A673 (cell line): ENCODE measurements around the gene FOXO3. TPM values are rescaled to one million over a fixed set of nuclear protein-coding genes. Genes with fewer than 3 reads are reported as not detected.

ENCODE experiments used
- BruUV-seq: library from RNA; stranded (reverse); fragments of 400-500 nt; replicated peaks from 2 replicates; lab custom pipeline; 2021; lab: Mats Ljungman, UMichigan
- CTCF ChIA-PET: fragments of 300-600 bp; sonication (Branson Sonifier 250); formaldehyde crosslinking; loops from one replicate; lab custom pipeline; 2022; ENCODE audit warnings: antibody characterized with exemption; lab: Charles Lee
- POLR2A ChIA-PET: fragments of 300-600 bp; sonication (Branson Sonifier 250); formaldehyde crosslinking; loops from one replicate; lab custom pipeline; 2022; ENCODE audit warnings: antibody characterized with exemption; ENCODE audit not compliant: low non-redundant PET; lab: Charles Lee
- DNase-seq: peaks from one replicate; pipeline ENCODE4 v3.0.0-alpha.2; 2015; ENCODE audit warnings: low spot score
- H3K27ac ChIP-seq: fragments of 200-600 bp; sonication (generic); 2 replicates; pipeline ENCODE4 v1.5.1; 2016; ENCODE audit warnings: mixed run types, low read depth, mild to moderate bottlenecking, mixed read lengths, antibody characterized with exemption, low read length; ENCODE audit not compliant: poor library complexity, severe bottlenecking
- H3K27me3 ChIP-seq: fragments of 200-600 bp; sonication (generic); replicated peaks from 2 replicates; pipeline ENCODE4 v1.6.1; 2017; ENCODE audit warnings: mixed run types, low read depth, mild to moderate bottlenecking, mixed read lengths, antibody characterized with exemption, low read length; ENCODE audit not compliant: insufficient read depth, poor library complexity
- H3K36me3 ChIP-seq: fragments of 200-600 bp; sonication (generic); 2 replicates; pipeline ENCODE4 v1.6.1; 2016; ENCODE audit warnings: mixed run types, mild to moderate bottlenecking, mixed read lengths, antibody characterized with exemption, low read length; ENCODE audit not compliant: insufficient read depth, poor library complexity, severe bottlenecking
- H3K4me1 ChIP-seq: fragments of 200-600 bp; sonication (generic); 2 replicates; pipeline ENCODE4 v1.6.1; 2017; ENCODE audit warnings: mixed run types, mild to moderate bottlenecking, mixed read lengths, antibody characterized with exemption, low read length; ENCODE audit not compliant: insufficient read depth, poor library complexity, severe bottlenecking
- H3K4me3 ChIP-seq: fragments of 200-600 bp; sonication (generic); 2 replicates; pipeline ENCODE4 v1.5.1; 2016; ENCODE audit warnings: low read depth, mixed run types, mild to moderate bottlenecking, mixed read lengths, low read length; ENCODE audit not compliant: poor library complexity, severe bottlenecking
- H3K9me3 ChIP-seq: fragments of 200-600 bp; sonication (generic); 2 replicates; pipeline ENCODE4 v1.6.1; 2016; ENCODE audit warnings: mixed run types, low read depth, mild to moderate bottlenecking, mixed read lengths, antibody characterized with exemption, low read length; ENCODE audit not compliant: poor library complexity, severe bottlenecking
- CTCF ChIP-seq: fragments of 300-800, 200-600 bp; sonication (generic); conservative IDR thresholded peaks from 2 replicates; pipeline ENCODE4 v1.5.1; 2017; ENCODE audit warnings: low read depth, mild to moderate bottlenecking, antibody characterized with exemption, low read length, moderate library complexity, mixed read lengths
- EZH2 ChIP-seq: fragments of 200-600 bp; sonication (generic); IDR thresholded peaks from 2 replicates; pipeline ENCODE4 v1.6.1; 2017; ENCODE audit warnings: borderline replicate concordance, low read depth, mild to moderate bottlenecking, mixed read lengths, antibody characterized with exemption, low read length; ENCODE audit not compliant: poor library complexity, severe bottlenecking
- intact Hi-C: fragments of 100-400 bp; cut with micrococcal nuclease; formaldehyde crosslinking; loops from one replicate; pipeline ENCODE4 v1.10.0; 2022; ENCODE audit not compliant: unreplicated experiment
- total RNA-seq: library from RNA; stranded (reverse); gene quantifications from 2 replicates; pipeline ENCODE4 v1.2.3, GENCODE V29; 2021

FOXO3 gene
- total RNA-seq, 1 experiment from 2014 or later = 16.8 TPM

GRCh38 chr6:108714766-108715414 is 154.2 kb downstream of the FOXO3 start:
- ChIA-PET POLR2A (interaction anchor here (0.6 to 0.7 kb wide), 2 partner anchors 58 to 634 kb away, joined by 3 to 7 read pairs; no protein-coding TSS in a partner anchor), CTCF (no interaction called here)
- intact Hi-C loops = loop anchor here (10.0 kb wide), 1 partner anchor 1520 kb away; no protein-coding TSS in a partner anchor
- Histone ChIP-seq H3K4me1 (peaks cover 15% of the 10 kb centered on the region), H3K27me3 (no peaks in the 10 kb centered on the region), H3K4me3 (no peak overlapping the region), H3K36me3 (no peaks in the 10 kb centered on the region), H3K27ac (no peak overlapping the region), H3K9me3 (no peaks in the 10 kb centered on the region)
- no peak for DNase-seq
- TF ChIP-seq EZH2 = no peak
- BruUV-seq = no TSS peak

- no peaks in the 10 kb centered on the region for H3K9me3 ChIP-seq
- ChIA-PET CTCF (no interaction called here), POLR2A (no interaction called here)
- H3K4me3 ChIP-seq = no peak overlapping the region
- H3K36me3 ChIP-seq = no peaks in the 10 kb centered on the region
- H3K4me1 ChIP-seq = peaks cover 15% of the 10 kb centered on the region
- intact Hi-C loops = loop anchor here (10.0 kb wide), 1 partner anchor 1521 kb away; no protein-coding TSS in a partner anchor
- no peak for TF ChIP-seq EZH2
- H3K27ac ChIP-seq = no peak overlapping the region
- BruUV-seq = no TSS peak
- no peaks in the 10 kb centered on the region for H3K27me3 ChIP-seq
- DNase-seq = no peak
Observed at GRCh38 chr6:108715832-108716231, 155.1 kb downstream of the FOXO3 start.

GRCh38 chr6:108716801-108717791 is 156.4 kb downstream of the FOXO3 start:
- Histone ChIP-seq H3K4me1 (peaks cover 15% of the 10 kb centered on the region), H3K9me3 (no peaks in the 10 kb centered on the region), H3K27me3 (no peaks in the 10 kb centered on the region), H3K27ac (no peak overlapping the region), H3K36me3 (no peaks in the 10 kb centered on the region), H3K4me3 (no peak overlapping the region)
- BruUV-seq = no TSS peak
- ChIA-PET POLR2A (no interaction called here), CTCF (no interaction called here)
- intact Hi-C loops = loop anchor here (10.0 kb wide), 1 partner anchor 1522 kb away; no protein-coding TSS in a partner anchor
- TF ChIP-seq CTCF = no peak
- TF ChIP-seq EZH2 = no peak
- no peak for DNase-seq

- no peak overlapping the region for H3K4me3 ChIP-seq
- no peaks in the 10 kb centered on the region for H3K9me3 ChIP-seq
- no TSS peak for BruUV-seq
- no peaks in the 10 kb centered on the region for H3K27me3 ChIP-seq
- POLR2A ChIA-PET = no interaction called here
- DNase-seq = no peak
- intact Hi-C loops = loop anchor here (10.0 kb wide), 1 partner anchor 1525 kb away; no protein-coding TSS in a partner anchor
- H3K4me1 ChIP-seq = peaks cover 5% of the 10 kb centered on the region
- CTCF ChIA-PET = no interaction called here
- H3K36me3 ChIP-seq = no peaks in the 10 kb centered on the region
- no peak overlapping the region for H3K27ac ChIP-seq
- TF ChIP-seq EZH2 (no peak), CTCF (no peak)
Observed at GRCh38 chr6:108719477-108719876, 158.8 kb downstream of the FOXO3 start.
